AG04449 (cell line): Measurements from ENCODE around the gene PSMD2.

ENCODE experiments used
- CTCF ChIA-PET: fragments of 350-600 bp; formaldehyde crosslinking; extraction: SDS; loops from one replicate; lab custom pipeline; 2021; ENCODE audit warnings: antibody characterized with exemption; lab: Yijun Ruan, JAX
- POLR2A ChIA-PET: fragments of 400-600, 350-600 bp; formaldehyde crosslinking; extraction: SDS; loops from one replicate; lab custom pipeline; 2020; ENCODE audit warnings: antibody characterized with exemption, inconsistent platforms; lab: Yijun Ruan, JAX
- DNase-seq: peaks from one replicate; pipeline ENCODE4 v3.0.0-alpha.2; 2010; ENCODE audit warnings: low read depth, low spot score
- H3K4me3 ChIP-seq: 2 replicates; pipeline ENCODE4 v1.5.1; 2011; ENCODE audit warnings: low read depth, mild to moderate bottlenecking, control low read depth, low read length
- TF ChIP-seq, protein P1 (sequence below): IDR thresholded peaks from one replicate; pipeline ENCODE4 v1.5.1; 2011; ENCODE audit warnings: mild to moderate bottlenecking, moderate library complexity, low read length, control low read depth, inconsistent platforms; ENCODE audit not compliant: insufficient read depth; ENCODE audit errors: missing control alignments

Gene PSMD2

GRCh38 chr3:184353546-184353941 is 54.5 kb downstream of the PSMD2 start:
- TF ChIP-seq, protein P1, sequence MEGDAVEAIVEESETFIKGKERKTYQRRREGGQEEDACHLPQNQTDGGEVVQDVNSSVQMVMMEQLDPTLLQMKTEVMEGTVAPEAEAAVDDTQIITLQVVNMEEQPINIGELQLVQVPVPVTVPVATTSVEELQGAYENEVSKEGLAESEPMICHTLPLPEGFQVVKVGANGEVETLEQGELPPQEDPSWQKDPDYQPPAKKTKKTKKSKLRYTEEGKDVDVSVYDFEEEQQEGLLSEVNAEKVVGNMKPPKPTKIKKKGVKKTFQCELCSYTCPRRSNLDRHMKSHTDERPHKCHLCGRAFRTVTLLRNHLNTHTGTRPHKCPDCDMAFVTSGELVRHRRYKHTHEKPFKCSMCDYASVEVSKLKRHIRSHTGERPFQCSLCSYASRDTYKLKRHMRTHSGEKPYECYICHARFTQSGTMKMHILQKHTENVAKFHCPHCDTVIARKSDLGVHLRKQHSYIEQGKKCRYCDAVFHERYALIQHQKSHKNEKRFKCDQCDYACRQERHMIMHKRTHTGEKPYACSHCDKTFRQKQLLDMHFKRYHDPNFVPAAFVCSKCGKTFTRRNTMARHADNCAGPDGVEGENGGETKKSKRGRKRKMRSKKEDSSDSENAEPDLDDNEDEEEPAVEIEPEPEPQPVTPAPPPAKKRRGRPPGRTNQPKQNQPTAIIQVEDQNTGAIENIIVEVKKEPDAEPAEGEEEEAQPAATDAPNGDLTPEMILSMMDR, result no peak
- CTCF ChIA-PET, result interaction anchor here (0.6 to 4.5 kb wide), 21 partner anchors 7 to 424 kb away, joined by 3 to 46 read pairs (median 5); partner anchors contain the start of genes CLCN2, EPHB3, FAM131A and POLR2H
- H3K4me3 ChIP-seq, result no peak overlapping the region
- DNase-seq, result no peak
- POLR2A ChIA-PET, result interaction anchor here (1.9 kb wide), 1 partner anchor 9 kb away, joined by 5 read pairs; no protein-coding TSS in a partner anchor

- no peak for DNase-seq
- no peak overlapping the region for H3K4me3 ChIP-seq
- TF ChIP-seq, protein P1, result peak; percentile 77
- CTCF ChIA-PET, result interaction anchor here (0.6 to 4.5 kb wide), 24 partner anchors 8 to 423 kb away, joined by 3 to 46 read pairs (median 4); partner anchors contain the start of genes EPHB3 and FAM131A
- POLR2A ChIA-PET, result no interaction called here
These were observed 55.2 kb downstream of the PSMD2 start for GRCh38 chr3:184354121-184354728.

DNA sequence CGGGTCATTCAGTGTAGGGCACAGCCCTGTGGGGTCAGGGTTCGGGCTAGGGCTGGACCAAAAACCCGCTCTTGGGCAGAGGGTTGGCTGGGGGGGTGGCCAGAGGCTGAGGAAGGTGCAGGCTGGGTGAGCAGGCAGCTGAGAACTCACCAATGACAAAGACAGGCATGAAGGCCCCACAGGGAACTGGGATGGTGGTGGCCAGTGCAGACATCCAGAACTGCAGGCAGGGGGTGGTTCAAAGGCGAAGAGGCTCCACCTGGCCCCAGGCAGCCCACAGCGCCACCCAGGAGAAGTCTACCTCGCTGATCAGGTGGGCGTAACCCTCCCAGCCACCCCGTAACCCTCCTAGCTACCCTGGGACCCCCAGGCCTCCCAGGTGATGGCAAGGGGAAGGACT is 55.7 kb downstream of the PSMD2 start:
- CTCF ChIA-PET, result interaction anchor here (0.8 to 4.5 kb wide), 13 partner anchors 8 to 423 kb away, joined by 3 to 46 read pairs (median 6); partner anchors contain the start of gene FAM131A
- no peak for DNase-seq
- no peak overlapping the region for H3K4me3 ChIP-seq
- TF ChIP-seq, protein P1, result no peak
- POLR2A ChIA-PET, result no interaction called here

DNA sequence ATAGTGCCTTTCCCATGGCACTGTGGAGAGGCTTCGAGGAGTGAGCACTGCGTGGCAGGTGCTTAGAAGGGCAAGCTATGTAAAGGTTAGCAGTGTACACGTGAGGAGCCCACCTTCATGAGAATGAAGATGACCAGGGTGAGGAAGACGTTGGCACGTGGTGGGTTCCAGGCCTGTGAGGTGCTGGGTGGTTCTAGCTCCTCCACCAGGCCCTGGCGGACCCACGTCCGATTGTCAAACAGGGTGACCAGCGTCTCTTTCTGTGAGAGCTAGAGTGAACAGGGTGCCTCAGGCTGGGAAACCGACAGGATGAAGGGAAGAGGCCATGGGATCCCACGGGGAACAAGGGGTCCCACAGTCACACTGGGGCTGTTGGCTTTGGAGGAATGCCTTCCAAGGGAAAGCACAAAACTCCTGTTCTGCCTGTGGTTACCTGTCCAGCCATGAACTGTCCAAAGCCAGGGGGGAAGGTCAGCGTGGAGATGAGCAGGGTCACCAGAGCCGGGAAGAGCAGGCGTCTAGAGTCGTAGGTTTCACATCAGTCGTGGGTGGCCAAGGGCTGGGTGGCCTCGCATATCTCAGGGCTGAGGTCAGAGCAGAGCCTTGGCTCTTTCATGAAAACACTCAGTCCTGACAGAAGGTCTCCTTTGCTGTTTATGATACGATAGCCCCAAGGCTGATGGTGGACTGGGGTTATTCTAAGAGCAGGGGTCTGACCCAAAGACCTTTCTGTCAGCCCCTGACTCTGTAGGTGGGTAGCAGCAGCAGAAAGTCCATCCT is 56.4 kb downstream of the PSMD2 start:
- CTCF ChIA-PET, result interaction anchor here (0.8 to 4.5 kb wide), 13 partner anchors 8 to 187 kb away, joined by 3 to 46 read pairs (median 6); partner anchors contain the start of gene FAM131A
- H3K4me3 ChIP-seq, result no peak overlapping the region
- DNase-seq, result no peak
- TF ChIP-seq, protein P1, result no peak
- POLR2A ChIA-PET, result no interaction called here

- POLR2A ChIA-PET, result no interaction called here
- DNase-seq, result no peak
- CTCF ChIA-PET, result interaction anchor here (1.2 to 3.9 kb wide), 4 partner anchors 9 to 14 kb away, joined by 5 to 20 read pairs (median 11); no protein-coding TSS in a partner anchor
- H3K4me3 ChIP-seq, result no peak overlapping the region
- TF ChIP-seq, protein P1, result no peak
These were observed 58.4 kb downstream of the PSMD2 start for GRCh38 chr3:184357248-184358123.
